ENCODE measurements around the gene CBR4. TPM values are rescaled to one million over a fixed set of nuclear protein-coding genes. Genes with fewer than 3 reads are reported as not detected.
A peak's percentile ranks its signal among the peaks of the same experiment; 100 is the strongest.

CBR4 gene
- total and polyA plus RNA-seq, 2 experiments from 2014 or later, result 9.9 to 14.7 TPM

DNA sequence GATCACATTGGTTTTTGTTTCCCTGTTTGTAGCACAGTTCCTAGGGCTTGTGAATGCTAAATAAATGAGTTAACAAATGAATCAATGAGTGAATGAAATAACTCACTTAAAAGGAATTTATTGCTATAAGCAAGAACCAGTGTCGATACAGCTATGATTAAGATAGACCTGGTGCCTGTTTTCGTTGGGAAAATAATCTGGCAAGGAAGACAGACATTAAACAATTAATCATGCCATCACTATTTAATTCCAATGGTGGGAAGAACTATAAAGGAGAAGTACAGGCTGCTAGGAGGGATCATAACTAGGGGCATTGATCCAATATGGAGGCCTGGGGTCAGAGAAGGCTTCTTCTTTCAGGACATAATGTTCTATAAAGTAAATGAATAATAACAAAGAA, 4.5 kb upstream of the CBR4 start:
- Histone ChIP-seq H3K36me3 (ENCODE audit: low read depth) (no peaks in the 10 kb centered on the region), H3K9me2 (ENCODE audit: insufficient read depth) (no peaks in the 10 kb centered on the region), H4K20me1 (ENCODE audit: insufficient read depth) (no peaks in the 10 kb centered on the region), H3K9ac (no peak overlapping the region; the same call in 1 of the 2 replicates), H3K4me1 (ENCODE audit: insufficient read depth) (peaks cover 29% of the 10 kb centered on the region), H3K4me3 (no peak overlapping the region), H3K9me3 (ENCODE audit: low read depth) (no peaks in the 10 kb centered on the region), H3K27ac (peak overlapping the region; percentile 70), H2AFZ (peak overlapping the region; percentile 77; the same call in 1 of the 2 replicates), H3K79me2 (ENCODE audit: insufficient read depth) (peaks cover 3% of the 10 kb centered on the region), H3K27me3 (replicated peaks; ENCODE audit: insufficient read depth) (no peaks in the 10 kb centered on the region), H3K4me2 (ENCODE audit: unreplicated experiment) (peak overlapping the region; percentile 15), H3F3A (ENCODE audit: insufficient read depth) (peaks cover 22% of the 10 kb centered on the region)
- peak; percentile 55 for DNase-seq
- in situ Hi-C loops (cut with MboI), result no loop called here
- 3 to 6% methylated on average over 2 of the region's 2 CpGs for WGBS, 2 experiments (ENCODE audit: low coverage in 1 of 2, low lambda C conversion rate in 2 of 2, missing lambda C conversion rate in 2 of 2)
- no peak for TF ChIP-seq EZH2phosphoT487 (IDR thresholded peaks at IDR 0.05; ENCODE audit: insufficient read depth, low read depth)
- TF ChIP-seq EZH2 (IDR thresholded peaks at IDR 0.05; ENCODE audit: insufficient read depth, poor library complexity, severe bottlenecking), result no peak

GRCh38 chr4:169013396-169013795, 3.3 kb upstream of the CBR4 start:
- H3K27ac ChIP-seq, result no peak overlapping the region
- H3K4me1 ChIP-seq (ENCODE audit: insufficient read depth), result peaks cover 39% of the 10 kb centered on the region
- WGBS, 2 experiments (ENCODE audit: low coverage in 1 of 2, low lambda C conversion rate in 2 of 2, missing lambda C conversion rate in 2 of 2), result 96 to 100% methylated on average over 1 of the region's 1 CpG
- H3K9me3 ChIP-seq (ENCODE audit: low read depth), result no peaks in the 10 kb centered on the region
- H3K36me3 ChIP-seq (ENCODE audit: low read depth), result no peaks in the 10 kb centered on the region
- H3K9me2 ChIP-seq (ENCODE audit: insufficient read depth), result no peaks in the 10 kb centered on the region
- H3K4me3 ChIP-seq, result no peak overlapping the region
- TF ChIP-seq EZH2phosphoT487 (IDR thresholded peaks at IDR 0.05; ENCODE audit: insufficient read depth, low read depth) (no peak), EZH2 (IDR thresholded peaks at IDR 0.05; ENCODE audit: insufficient read depth, poor library complexity, severe bottlenecking) (no peak)
- no peak for DNase-seq
- H3K27me3 ChIP-seq (replicated peaks; ENCODE audit: insufficient read depth), result no peaks in the 10 kb centered on the region
- H2AFZ ChIP-seq, result no peak overlapping the region
- no peak overlapping the region for H3K9ac ChIP-seq
- H3K79me2 ChIP-seq (ENCODE audit: insufficient read depth), result peaks cover 15% of the 10 kb centered on the region
- no peaks in the 10 kb centered on the region for H4K20me1 ChIP-seq (ENCODE audit: insufficient read depth)
- peaks cover 22% of the 10 kb centered on the region for H3F3A ChIP-seq (ENCODE audit: insufficient read depth)
- in situ Hi-C loops (cut with MboI), result no loop called here
- no peak overlapping the region for H3K4me2 ChIP-seq (ENCODE audit: unreplicated experiment)

GRCh38 chr4:169012049-169012448, 2.0 kb upstream of the CBR4 start:
- peaks cover 47% of the 10 kb centered on the region for H3K4me1 ChIP-seq (ENCODE audit: insufficient read depth)
- H2AFZ ChIP-seq, result no peak overlapping the region
- peaks cover 29% of the 10 kb centered on the region for H3K79me2 ChIP-seq (ENCODE audit: insufficient read depth)
- H3K9ac ChIP-seq, result no peak overlapping the region
- H3K9me3 ChIP-seq (ENCODE audit: low read depth), result no peaks in the 10 kb centered on the region
- H3K36me3 ChIP-seq (ENCODE audit: low read depth), result no peaks in the 10 kb centered on the region
- TF ChIP-seq EZH2 (IDR thresholded peaks at IDR 0.05; ENCODE audit: insufficient read depth, poor library complexity, severe bottlenecking) (no peak), EZH2phosphoT487 (IDR thresholded peaks at IDR 0.05; ENCODE audit: insufficient read depth, low read depth) (no peak)
- no peak for DNase-seq
- in situ Hi-C loops (cut with MboI), result no loop called here
- no peaks in the 10 kb centered on the region for H3K27me3 ChIP-seq (replicated peaks; ENCODE audit: insufficient read depth)
- H3F3A ChIP-seq (ENCODE audit: insufficient read depth), result peaks cover 22% of the 10 kb centered on the region
- H3K4me2 ChIP-seq (ENCODE audit: unreplicated experiment), result no peak overlapping the region
- H3K4me3 ChIP-seq, result no peak overlapping the region
- H3K9me2 ChIP-seq (ENCODE audit: insufficient read depth), result no peaks in the 10 kb centered on the region
- H3K27ac ChIP-seq, result no peak overlapping the region
- H4K20me1 ChIP-seq (ENCODE audit: insufficient read depth), result no peaks in the 10 kb centered on the region
- WGBS, 2 experiments (ENCODE audit: low coverage in 1 of 2, low lambda C conversion rate in 2 of 2, missing lambda C conversion rate in 2 of 2), result 64 to 71% methylated on average over 2 of the region's 2 CpGs

GRCh38 chr4:169009286-169010124, 550 bp downstream of the CBR4 start:
- Histone ChIP-seq H3K4me2 (ENCODE audit: unreplicated experiment) (peak overlapping the region; percentile 100), H3K27me3 (replicated peaks; ENCODE audit: insufficient read depth) (no peaks in the 10 kb centered on the region), H4K20me1 (ENCODE audit: insufficient read depth) (no peaks in the 10 kb centered on the region), H3K4me3 (peak overlapping the region; percentile 83), H3K4me1 (ENCODE audit: insufficient read depth) (peaks cover 28% of the 10 kb centered on the region), H3K27ac (peak overlapping the region; percentile 84), H2AFZ (peak overlapping the region; percentile 90), H3F3A (ENCODE audit: insufficient read depth) (peaks cover 8% of the 10 kb centered on the region), H3K36me3 (ENCODE audit: low read depth) (no peaks in the 10 kb centered on the region), H3K79me2 (ENCODE audit: insufficient read depth) (peaks cover 45% of the 10 kb centered on the region), H3K9ac (peak overlapping the region; percentile 95), H3K9me2 (ENCODE audit: insufficient read depth) (no peaks in the 10 kb centered on the region), H3K9me3 (ENCODE audit: low read depth) (no peaks in the 10 kb centered on the region)
- DNase-seq, result peak; percentile 82
- TF ChIP-seq EZH2phosphoT487 (IDR thresholded peaks at IDR 0.05; ENCODE audit: insufficient read depth, low read depth), result no peak
- TF ChIP-seq EZH2 (IDR thresholded peaks at IDR 0.05; ENCODE audit: insufficient read depth, poor library complexity, severe bottlenecking), result no peak
- in situ Hi-C loops (cut with MboI), result no loop called here
- WGBS, 2 experiments (ENCODE audit: low coverage in 1 of 2, low lambda C conversion rate in 2 of 2, missing lambda C conversion rate in 2 of 2), result 0 to 1% methylated on average over 44 of the region's 44 CpGs

All from GM23248 (cell line).